Right lung (tissue), 5 donors: ENCODE data around the gene GBP1. TPM values are rescaled to one million over a fixed set of nuclear protein-coding genes. Genes with fewer than 3 reads are reported as not detected.
"Not testable (repeated sequence)": the region's sequence is repeated elsewhere in the genome, so short reads cannot be mapped to it uniquely, and the experiment has no call there.

Experiments used
- DNase-seq, 2 donors: peaks; one replicate each; pipeline ENCODE4 v3.0.0-alpha.2; 2013
- polyA plus RNA-seq, 5 donors: library from polyadenylated mRNA; unstranded; fragments of 120-200 nt; gene quantifications; one replicate each; pipeline versions ENCODE4 v1.2.1 to v1.2.3, GENCODE V29; 2013; ENCODE audit warnings: inconsistent platforms in 1 of 5, low replicate concordance in 1 of 5; ENCODE audit not compliant: insufficient read length in 5 of 5, insufficient read depth in 1 of 5

Gene GBP1
- polyA plus RNA-seq, 5 donors: 27.6 to 55.7 (median 40.5) TPM

DNA sequence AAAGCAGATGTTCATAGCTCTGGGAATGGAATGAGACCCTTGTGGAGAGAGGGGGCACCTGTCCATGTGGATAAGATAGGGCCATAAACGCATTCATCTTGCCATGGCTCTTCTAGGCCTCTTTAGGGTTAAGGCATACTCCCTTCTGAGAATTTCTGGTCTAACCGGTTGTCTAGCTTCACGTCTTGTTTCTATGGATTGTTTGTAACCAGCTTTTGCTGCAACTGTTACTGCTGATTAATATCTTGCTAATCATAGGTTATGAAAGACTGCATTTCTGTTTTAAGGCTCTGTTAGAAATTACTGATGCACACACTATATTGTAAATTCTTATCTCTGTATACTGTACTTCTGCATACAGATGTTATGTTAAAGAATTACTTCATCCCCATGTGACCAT is 46.7 kb downstream of the GBP1 start:
- DNase-seq: not testable (repeated sequence)

DNA sequence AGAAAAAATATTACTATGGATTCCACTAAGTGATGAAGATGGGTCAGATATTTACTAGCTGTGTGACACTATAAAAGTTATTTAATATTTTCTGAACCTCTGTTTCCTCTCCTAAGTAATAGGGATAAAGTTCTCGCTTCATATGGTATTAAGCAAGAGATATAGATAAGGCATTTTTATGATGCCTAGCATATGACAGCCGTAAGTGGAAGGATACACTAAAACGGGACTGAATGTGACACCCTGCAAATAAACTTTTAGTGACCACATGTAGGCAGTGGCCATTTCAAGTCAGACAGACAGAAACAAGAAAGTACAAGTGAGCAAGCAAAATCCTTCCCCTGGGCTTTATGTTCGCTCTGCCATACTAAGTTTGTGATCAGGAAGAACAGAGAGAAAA is 56.5 kb downstream of the GBP1 start:
- no peak for DNase-seq

DNA sequence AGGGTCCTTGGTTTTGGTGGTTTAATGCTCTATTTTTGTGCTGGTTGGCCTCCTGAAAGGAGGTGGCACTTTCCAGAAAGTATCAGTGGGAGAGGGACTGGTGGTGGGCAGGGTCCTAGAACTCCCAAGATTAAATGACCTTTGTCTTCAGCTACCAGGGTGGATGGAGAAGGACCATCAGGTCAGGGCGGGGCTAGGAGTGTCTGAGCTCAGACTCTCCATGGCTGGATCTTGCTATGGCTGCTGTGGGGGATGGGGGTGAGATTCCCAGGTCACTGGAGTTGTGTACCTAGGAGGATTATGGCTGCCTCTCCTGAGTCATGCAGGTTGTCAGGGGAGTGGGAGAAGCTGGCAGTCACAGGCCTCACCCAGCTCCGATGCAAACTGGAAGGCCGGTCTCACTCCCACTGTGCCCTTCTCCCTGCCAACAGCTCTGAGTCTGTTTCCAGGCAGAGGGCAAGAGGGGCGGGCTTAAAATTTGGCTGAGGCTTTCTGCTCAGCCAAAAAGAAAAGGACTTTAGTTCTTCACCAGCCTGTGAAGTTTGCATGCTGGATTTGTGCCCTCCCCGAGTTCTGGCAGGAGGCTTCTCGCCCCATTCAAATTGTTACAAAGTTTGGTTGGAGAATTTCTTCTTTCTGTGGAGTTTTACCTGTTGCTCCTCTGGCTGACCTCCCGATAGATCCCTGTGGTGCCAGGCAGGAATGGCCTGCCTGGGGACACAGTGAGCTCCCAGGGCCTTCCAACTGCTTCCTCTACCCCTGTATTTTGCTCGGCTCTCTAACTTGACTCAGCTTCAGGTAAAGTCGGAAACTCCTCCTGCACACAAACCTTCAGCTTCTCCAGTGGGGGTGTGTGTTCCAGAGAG is 59.5 kb downstream of the GBP1 start:
- no peak for DNase-seq

Other genes with a start within 250 kb of the GBP1 start
- 10 to 100 TPM; 41.6 to 46.7 (median 43.6) TPM for gene GTF2B, start 173.6 kb downstream of the GBP1 start, polyA plus RNA-seq
- gene KYAT3, start 72.6 kb downstream of the GBP1 start, polyA plus RNA-seq: 10 to 100 TPM; 24.4 to 49.9 (median 33.8) TPM
- gene RBMXL1, start 72.6 kb downstream of the GBP1 start, polyA plus RNA-seq: 10 to 100 TPM; 15.4 to 23.8 (median 18.8) TPM
- 10 to 100 TPM in 4 of 5 donors, 1 to 10 TPM in 1; 9.3 to 16.0 (median 11.8) TPM for gene GBP3, start 42.3 kb downstream of the GBP1 start, polyA plus RNA-seq
- 1 to 10 TPM; 3.0 to 7.2 (median 4.8) TPM for gene GBP2, start 60.9 kb upstream of the GBP1 start, polyA plus RNA-seq
- gene GBP7, start 110.8 kb upstream of the GBP1 start, polyA plus RNA-seq: under 1 TPM in 4 of 5 donors, not detected in 1; 0.15 to 0.26 (median 0.23) TPM
- 10 to 100 TPM; 13.6 to 23.9 (median 22.3) TPM for gene GBP4, start 133.7 kb upstream of the GBP1 start, polyA plus RNA-seq
- 1 to 10 TPM; 1.0 to 1.7 (median 1.4) TPM for gene GBP5, start 207.7 kb upstream of the GBP1 start, polyA plus RNA-seq